CD8-positive, alpha-beta memory T cell (primary cell): ENCODE measurements around the gene WHRN. TPM values are rescaled to one million over a fixed set of nuclear protein-coding genes. Genes with fewer than 3 reads are reported as not detected.

Source experiments
- CTCF ChIA-PET: fragments of 350-600 bp; sonication (Branson Sonifier 250); formaldehyde crosslinking; loops from one replicate; lab custom pipeline; 2021; ENCODE audit warnings: antibody characterized with exemption; lab: Charles Lee
- POLR2A ChIA-PET: fragments of 350-600 bp; sonication (Branson Sonifier 250); formaldehyde crosslinking; loops from one replicate; lab custom pipeline; 2021; ENCODE audit warnings: antibody characterized with exemption; lab: Charles Lee
- DNase-seq, 5 donors: peaks; one replicate each; pipeline versions ENCODE4 v3.0.0 to v3.0.0-alpha.2; 2020 to 2022; ENCODE audit warnings: mixed read lengths in 1 of 5
- H3K27ac ChIP-seq: one replicate; pipeline ENCODE4 v1.7.0; 2013; ENCODE audit warnings: low read depth, mild to moderate bottlenecking, low read length, moderate library complexity
- H3K27me3 ChIP-seq: 2 replicates; pipeline ENCODE4 v1.7.0; 2013; ENCODE audit warnings: low read length, mild to moderate bottlenecking; ENCODE audit not compliant: insufficient read depth, poor library complexity, severe bottlenecking
- H3K36me3 ChIP-seq: 2 replicates; pipeline ENCODE4 v1.7.0; 2013; ENCODE audit warnings: mild to moderate bottlenecking, low read length, moderate library complexity; ENCODE audit not compliant: insufficient read depth
- H3K4me1 ChIP-seq: 2 replicates; pipeline ENCODE4 v1.7.0; 2013; ENCODE audit warnings: mild to moderate bottlenecking, low read length, moderate library complexity; ENCODE audit not compliant: insufficient read depth
- H3K4me3 ChIP-seq: 2 replicates; pipeline ENCODE4 v1.7.0; 2013; ENCODE audit warnings: mild to moderate bottlenecking, low read length
- H3K9me3 ChIP-seq: 2 replicates; pipeline ENCODE4 v1.7.0; 2013; ENCODE audit warnings: mild to moderate bottlenecking, low read length
- H3K27ac Mint-ChIP-seq, 8 donors: one replicate each; pipeline ENCODE4 v1.8.0; 2020 to 2021; ENCODE audit warnings: mixed read lengths in 8 of 8, mild to moderate bottlenecking in 6 of 8, inconsistent platforms in 3 of 8, moderate library complexity in 3 of 8
- H3K27me3 Mint-ChIP-seq, 2 donors: one replicate each; pipeline ENCODE4 v1.8.0; 2020 to 2021; ENCODE audit warnings: mixed read lengths in 2 of 2, mild to moderate bottlenecking in 1 of 2, moderate library complexity in 1 of 2
- H3K36me3 Mint-ChIP-seq, 3 donors: one replicate each; pipeline ENCODE4 v1.8.0; 2020 to 2021; ENCODE audit warnings: mixed read lengths in 3 of 3, inconsistent platforms in 1 of 3, mild to moderate bottlenecking in 1 of 3
- H3K4me1 Mint-ChIP-seq, 3 donors: one replicate each; pipeline ENCODE4 v1.8.0; 2020 to 2021; ENCODE audit warnings: mixed read lengths in 3 of 3, inconsistent platforms in 1 of 3, mild to moderate bottlenecking in 1 of 3
- H3K4me3 Mint-ChIP-seq, 7 donors: one replicate each; pipeline ENCODE4 v1.8.0; 2020 to 2021; ENCODE audit warnings: mixed read lengths in 7 of 7, mild to moderate bottlenecking in 6 of 7, moderate library complexity in 4 of 7, inconsistent platforms in 2 of 7
- H3K9me3 Mint-ChIP-seq, 5 donors: one replicate each; pipeline ENCODE4 v1.8.0; 2020 to 2022; ENCODE audit warnings: mixed read lengths in 5 of 5, mild to moderate bottlenecking in 3 of 5, moderate library complexity in 2 of 5, inconsistent platforms in 1 of 5
- polyA plus RNA-seq: library from polyadenylated mRNA; unstranded; fragments of 300-500 nt; fragmentation: Illumina TruSeq; gene quantifications from one replicate; pipeline ENCODE4 v1.2.3, GENCODE V29; 2021
- total RNA-seq, 2 experiments: library from RNA; stranded (reverse); gene quantifications; one replicate each; pipeline ENCODE4 v1.2.3, GENCODE V29; 2021

The WHRN gene
- total and polyA plus RNA-seq, 3 experiments from 2014 or later: 5.5 to 9.0 (median 8.6) TPM

GRCh38 chr9:114473447-114473801 lies 31.8 kb downstream of the WHRN start:
- Mint-ChIP-seq H3K27me3 (peaks cover 0 to 6% of the 10 kb centered on the region in 2 donors), H3K9me3 (peaks cover 0 to 2% (median 0%) of the 10 kb centered on the region in 5 donors), H3K36me3 (peaks cover 5 to 30% (median 12%) of the 10 kb centered on the region in 3 donors), H3K27ac (no peak overlapping the region), H3K4me3 (no peak overlapping the region), H3K4me1 (peaks cover 9 to 22% (median 17%) of the 10 kb centered on the region in 3 donors)
- CTCF ChIA-PET: interaction anchor here (1.0 to 2.5 kb wide), 4 partner anchors 13 to 68 kb away, joined by 3 to 9 read pairs (median 3); no protein-coding TSS in a partner anchor
- Histone ChIP-seq H3K27ac (no peak overlapping the region), H3K4me3 (no peak overlapping the region), H3K36me3 (no peaks in the 10 kb centered on the region), H3K27me3 (no peaks in the 10 kb centered on the region), H3K9me3 (no peaks in the 10 kb centered on the region), H3K4me1 (no peaks in the 10 kb centered on the region)
- POLR2A ChIA-PET: no interaction called here
- no peak for DNase-seq

GRCh38 chr9:114472765-114473446 lies 32.4 kb downstream of the WHRN start:
- Histone ChIP-seq H3K9me3 (no peaks in the 10 kb centered on the region), H3K27ac (no peak overlapping the region), H3K4me3 (no peak overlapping the region), H3K4me1 (no peaks in the 10 kb centered on the region), H3K36me3 (no peaks in the 10 kb centered on the region), H3K27me3 (no peaks in the 10 kb centered on the region)
- ChIA-PET POLR2A (interaction anchor here (0.6 kb wide), 1 partner anchor 24 kb away, joined by 5 read pairs; no protein-coding TSS in a partner anchor), CTCF (interaction anchor here (1.0 to 1.2 kb wide), 3 partner anchors 14 to 68 kb away, joined by 3 read pairs; no protein-coding TSS in a partner anchor)
- DNase-seq: no peak
- peaks cover 0 to 2% (median 0%) of the 10 kb centered on the region in 5 donors for H3K9me3 Mint-ChIP-seq
- no peak overlapping the region for H3K4me3 Mint-ChIP-seq
- peaks cover 9 to 22% (median 17%) of the 10 kb centered on the region in 3 donors for H3K4me1 Mint-ChIP-seq
- H3K36me3 Mint-ChIP-seq: peaks cover 5 to 28% (median 13%) of the 10 kb centered on the region in 3 donors
- H3K27me3 Mint-ChIP-seq: peaks cover 0 to 6% of the 10 kb centered on the region in 2 donors
- peak overlapping the region in 1 of 8 donors; percentile 23 for H3K27ac Mint-ChIP-seq

- CTCF ChIA-PET: no interaction called here
These were observed 34.1 kb downstream of the WHRN start for GRCh38 chr9:114471157-114471556.

GRCh38 chr9:114470581-114470980 lies 34.7 kb downstream of the WHRN start:
- ChIA-PET POLR2A (no interaction called here), CTCF (no interaction called here)
- Histone ChIP-seq H3K4me3 (no peak overlapping the region), H3K27me3 (no peaks in the 10 kb centered on the region), H3K4me1 (no peaks in the 10 kb centered on the region), H3K27ac (no peak overlapping the region), H3K36me3 (no peaks in the 10 kb centered on the region), H3K9me3 (no peaks in the 10 kb centered on the region)
- no peak overlapping the region for H3K4me3 Mint-ChIP-seq
- peaks cover 0 to 3% of the 10 kb centered on the region in 2 donors for H3K27me3 Mint-ChIP-seq
- H3K27ac Mint-ChIP-seq: peak overlapping the region in 1 of 8 donors; percentile 77
- peaks cover 0 to 2% (median 0%) of the 10 kb centered on the region in 5 donors for H3K9me3 Mint-ChIP-seq
- H3K4me1 Mint-ChIP-seq: peaks cover 5 to 12% (median 9%) of the 10 kb centered on the region in 3 donors
- no peak for DNase-seq
- H3K36me3 Mint-ChIP-seq: peaks cover 5 to 18% (median 15%) of the 10 kb centered on the region in 3 donors

More at GRCh38 chr9:114471157-114471556, 34.1 kb downstream of the WHRN start:
- no peaks in the 10 kb centered on the region for H3K36me3 ChIP-seq
- H3K4me3 Mint-ChIP-seq: no peak overlapping the region
- H3K4me1 ChIP-seq: no peaks in the 10 kb centered on the region
- POLR2A ChIA-PET: no interaction called here
- peaks cover 0 to 3% of the 10 kb centered on the region in 2 donors for H3K27me3 Mint-ChIP-seq
- peaks cover 5 to 18% (median 16%) of the 10 kb centered on the region in 3 donors for H3K36me3 Mint-ChIP-seq
- H3K27ac Mint-ChIP-seq: no peak overlapping the region
- no peaks in the 10 kb centered on the region for H3K27me3 ChIP-seq
- peaks cover 9 to 17% (median 13%) of the 10 kb centered on the region in 3 donors for H3K4me1 Mint-ChIP-seq
- no peak for DNase-seq
- peaks cover 0 to 2% (median 0%) of the 10 kb centered on the region in 5 donors for H3K9me3 Mint-ChIP-seq
- H3K9me3 ChIP-seq: no peaks in the 10 kb centered on the region
- no peak overlapping the region for H3K27ac ChIP-seq
- H3K4me3 ChIP-seq: no peak overlapping the region

- Histone ChIP-seq H3K27ac (no peak overlapping the region), H3K4me3 (no peak overlapping the region), H3K9me3 (no peaks in the 10 kb centered on the region), H3K4me1 (no peaks in the 10 kb centered on the region), H3K27me3 (no peaks in the 10 kb centered on the region), H3K36me3 (no peaks in the 10 kb centered on the region)
- H3K4me1 Mint-ChIP-seq: peaks cover under 1 to 7% (median 4%) of the 10 kb centered on the region in 3 donors
- peak overlapping the region in 1 of 7 donors; percentile 17 for H3K4me3 Mint-ChIP-seq
- DNase-seq: no peak
- H3K9me3 Mint-ChIP-seq: peaks cover 0 to 2% (median 0%) of the 10 kb centered on the region in 5 donors
- CTCF ChIA-PET: no interaction called here
- POLR2A ChIA-PET: no interaction called here
- peaks cover 0 to 3% of the 10 kb centered on the region in 2 donors for H3K27me3 Mint-ChIP-seq
- H3K27ac Mint-ChIP-seq: no peak overlapping the region
- H3K36me3 Mint-ChIP-seq: peaks cover 5 to 18% (median 15%) of the 10 kb centered on the region in 3 donors
These were observed 35.2 kb downstream of the WHRN start for GRCh38 chr9:114470121-114470520.

GRCh38 chr9:114469091-114469853 lies 36.0 kb downstream of the WHRN start:
- POLR2A ChIA-PET: no interaction called here
- H3K36me3 Mint-ChIP-seq: peaks cover 2 to 18% (median 18%) of the 10 kb centered on the region in 3 donors
- Histone ChIP-seq H3K36me3 (no peaks in the 10 kb centered on the region), H3K27me3 (no peaks in the 10 kb centered on the region), H3K27ac (no peak overlapping the region), H3K9me3 (no peaks in the 10 kb centered on the region), H3K4me3 (no peak overlapping the region), H3K4me1 (no peaks in the 10 kb centered on the region)
- peaks cover 0 to 3% of the 10 kb centered on the region in 2 donors for H3K27me3 Mint-ChIP-seq
- H3K9me3 Mint-ChIP-seq: peaks cover 0 to 2% (median 0%) of the 10 kb centered on the region in 5 donors
- H3K4me3 Mint-ChIP-seq: no peak overlapping the region
- no peak for DNase-seq
- H3K4me1 Mint-ChIP-seq: peaks cover 0 to 2% (median 0%) of the 10 kb centered on the region in 3 donors
- CTCF ChIA-PET: no interaction called here
- no peak overlapping the region for H3K27ac Mint-ChIP-seq

- H3K4me3 Mint-ChIP-seq: no peak overlapping the region
- H3K27me3 Mint-ChIP-seq: peaks cover 0 to 3% of the 10 kb centered on the region in 2 donors
- Histone ChIP-seq H3K4me1 (no peaks in the 10 kb centered on the region), H3K27me3 (no peaks in the 10 kb centered on the region), H3K36me3 (no peaks in the 10 kb centered on the region), H3K4me3 (no peak overlapping the region), H3K9me3 (no peaks in the 10 kb centered on the region), H3K27ac (no peak overlapping the region)
- no peaks in the 10 kb centered on the region for H3K4me1 Mint-ChIP-seq
- no peak for DNase-seq
- H3K36me3 Mint-ChIP-seq: peaks cover 4 to 18% (median 15%) of the 10 kb centered on the region in 3 donors
- CTCF ChIA-PET: no interaction called here
- peak overlapping the region in 1 of 8 donors; percentile 9 for H3K27ac Mint-ChIP-seq
- H3K9me3 Mint-ChIP-seq: peaks cover 0 to 2% (median 0%) of the 10 kb centered on the region in 5 donors
- POLR2A ChIA-PET: no interaction called here
These were observed 37.4 kb downstream of the WHRN start for GRCh38 chr9:114467910-114468309.
